ENCODE results near the gene STAG1.
"Not testable (repeated sequence)": the region's sequence is repeated elsewhere in the genome, so short reads cannot be mapped to it uniquely, and the experiment has no call there.

STAG1 gene

DNA sequence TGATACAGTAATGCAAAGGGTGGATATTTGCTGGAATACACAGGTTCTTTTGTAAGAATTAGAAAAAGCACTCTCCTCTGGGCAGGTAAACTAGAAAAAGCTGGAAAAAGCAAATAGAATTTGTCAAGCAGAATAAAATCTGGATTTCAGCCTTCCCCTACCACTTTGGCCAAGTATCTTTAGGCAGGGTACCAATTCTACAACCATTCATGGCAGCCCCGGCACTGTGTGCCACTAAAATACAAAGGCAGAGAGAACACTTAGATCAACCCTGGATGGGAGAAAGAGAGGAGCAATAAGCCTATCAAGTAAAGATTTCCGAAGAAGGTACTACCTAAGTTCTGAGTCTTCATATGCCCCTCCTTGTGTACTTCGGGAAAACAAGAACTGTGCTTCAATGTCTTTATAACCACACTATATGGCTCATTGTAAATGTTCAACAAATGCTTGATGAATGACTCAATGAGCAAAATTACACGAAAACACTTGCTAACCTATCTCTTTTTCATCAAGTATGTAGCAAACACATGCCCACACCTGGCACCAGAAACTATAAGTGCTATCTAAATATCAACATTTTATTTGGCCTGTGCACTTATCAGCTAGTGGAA, 20.8 kb downstream of the STAG1 start:
- H3K4me1 Mint-ChIP-seq (ENCODE audit: low read depth) = peaks cover 34% of the 10 kb centered on the region
- no peaks in the 10 kb centered on the region for H3K36me3 Mint-ChIP-seq (ENCODE audit: low read depth)
- H3K9me3 Mint-ChIP-seq = no peaks in the 10 kb centered on the region
- no peaks in the 10 kb centered on the region for H3K27me3 Mint-ChIP-seq (ENCODE audit: low read depth)
- H3K4me3 Mint-ChIP-seq = no peak overlapping the region
- H3K27ac Mint-ChIP-seq = no peak overlapping the region

DNA sequence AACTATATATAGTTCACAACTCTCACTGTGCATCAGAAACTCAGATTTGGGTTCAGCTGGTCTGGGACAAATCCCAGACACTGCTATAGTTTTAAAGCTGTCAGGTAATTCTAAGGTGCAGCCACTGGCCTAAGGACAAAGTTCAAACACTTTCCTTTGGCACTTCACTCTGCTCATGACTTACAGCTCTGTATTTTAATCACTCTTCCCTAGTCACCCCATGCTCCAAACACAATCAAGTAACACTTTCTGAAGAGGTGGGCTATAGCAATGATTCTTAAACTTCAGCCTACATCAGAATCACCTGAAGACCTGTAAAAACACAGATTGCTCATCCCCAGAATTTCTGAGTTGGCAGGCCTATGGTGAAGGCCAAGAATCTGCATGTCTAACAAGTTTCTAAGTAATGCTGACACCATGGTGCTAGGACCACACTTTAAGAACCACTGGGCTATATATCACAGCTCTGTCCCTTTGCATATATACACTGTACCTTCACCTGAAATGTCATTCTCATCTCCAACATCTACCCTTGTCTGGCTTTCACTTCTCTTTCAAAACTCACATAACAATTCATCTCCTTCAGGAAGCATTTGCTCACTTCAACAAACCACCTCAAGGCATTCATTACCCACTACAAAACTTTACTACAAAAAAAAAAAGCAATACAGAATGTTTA, 21.4 kb downstream of the STAG1 start:
- no peak overlapping the region for H3K4me3 Mint-ChIP-seq
- H3K9me3 Mint-ChIP-seq = no peaks in the 10 kb centered on the region
- H3K4me1 Mint-ChIP-seq (ENCODE audit: low read depth) = peaks cover 31% of the 10 kb centered on the region
- no peak overlapping the region for H3K27ac Mint-ChIP-seq
- H3K27me3 Mint-ChIP-seq (ENCODE audit: low read depth) = no peaks in the 10 kb centered on the region
- no peaks in the 10 kb centered on the region for H3K36me3 Mint-ChIP-seq (ENCODE audit: low read depth)

DNA sequence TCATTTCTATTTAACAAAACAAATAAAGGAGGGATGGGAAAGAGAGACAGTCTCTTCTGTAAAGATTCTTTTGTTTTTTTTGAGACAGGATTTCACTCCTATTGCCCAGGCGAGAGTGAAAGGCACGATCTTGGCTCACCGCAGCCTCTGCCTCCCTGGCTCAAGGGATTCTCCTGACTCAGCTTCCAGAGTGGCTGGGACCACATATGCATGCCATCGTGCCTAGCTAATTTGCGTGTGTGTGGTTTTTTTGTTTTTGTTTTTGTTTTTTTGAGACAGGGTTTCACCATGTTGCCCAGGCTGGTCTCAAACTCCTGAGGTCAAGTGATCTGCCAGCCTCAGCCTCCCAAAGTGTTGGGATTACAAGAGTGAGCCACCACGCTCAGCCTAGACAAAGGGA, 23.3 kb downstream of the STAG1 start:
- Mint-ChIP-seq H3K36me3 (ENCODE audit: low read depth) (no peaks in the 10 kb centered on the region), H3K27ac (no peak overlapping the region), H3K9me3 (no peaks in the 10 kb centered on the region), H3K4me1 (ENCODE audit: low read depth) (peaks cover 24% of the 10 kb centered on the region), H3K4me3 (no peak overlapping the region), H3K27me3 (ENCODE audit: low read depth) (no peaks in the 10 kb centered on the region)

DNA sequence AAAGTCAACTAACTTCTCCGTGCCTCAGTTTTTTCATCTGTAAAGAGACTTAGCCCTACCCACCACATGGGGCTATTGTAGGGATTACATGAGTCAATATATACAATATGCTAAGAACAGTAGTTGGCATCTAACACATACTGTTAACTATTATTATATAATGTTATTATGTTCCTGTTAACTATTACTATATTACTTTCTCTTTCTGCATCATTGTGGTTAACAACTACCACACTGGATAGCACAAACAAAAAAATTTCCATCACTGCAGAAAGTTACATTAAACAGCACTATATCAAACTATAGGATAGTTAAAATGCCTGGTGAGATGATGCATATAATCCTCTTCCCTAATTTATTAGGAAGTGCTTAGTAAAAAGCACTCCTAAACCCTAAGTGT, 23.7 kb downstream of the STAG1 start:
- Mint-ChIP-seq H3K9me3 (no peaks in the 10 kb centered on the region), H3K4me1 (ENCODE audit: low read depth) (peaks cover 24% of the 10 kb centered on the region), H3K27me3 (ENCODE audit: low read depth) (no peaks in the 10 kb centered on the region), H3K27ac (no peak overlapping the region), H3K4me3 (no peak overlapping the region), H3K36me3 (ENCODE audit: low read depth) (no peaks in the 10 kb centered on the region)

DNA sequence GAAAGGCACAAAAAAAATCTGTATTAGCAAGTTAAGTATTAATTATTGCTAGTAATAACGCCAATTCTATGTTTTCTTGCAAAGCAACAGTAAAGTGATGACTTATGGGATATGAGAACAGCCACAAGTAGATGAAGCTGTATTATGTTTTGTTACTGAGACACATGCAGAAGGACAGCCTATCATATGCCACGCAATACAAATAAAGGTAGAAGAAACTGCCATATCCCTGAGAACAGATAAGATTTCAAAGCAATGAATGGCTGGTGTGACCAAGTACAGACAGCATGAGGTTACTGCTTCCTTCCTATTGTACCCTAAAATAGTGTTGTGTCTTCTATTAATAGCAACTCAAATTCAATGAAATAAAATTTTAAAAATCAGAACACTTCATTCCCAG, 26.7 kb downstream of the STAG1 start:
- Mint-ChIP-seq H3K27ac (no peak overlapping the region), H3K36me3 (ENCODE audit: low read depth) (no peaks in the 10 kb centered on the region), H3K9me3 (no peaks in the 10 kb centered on the region), H3K4me3 (no peak overlapping the region), H3K4me1 (ENCODE audit: low read depth) (peaks cover 6% of the 10 kb centered on the region), H3K27me3 (ENCODE audit: low read depth) (no peaks in the 10 kb centered on the region)

DNA sequence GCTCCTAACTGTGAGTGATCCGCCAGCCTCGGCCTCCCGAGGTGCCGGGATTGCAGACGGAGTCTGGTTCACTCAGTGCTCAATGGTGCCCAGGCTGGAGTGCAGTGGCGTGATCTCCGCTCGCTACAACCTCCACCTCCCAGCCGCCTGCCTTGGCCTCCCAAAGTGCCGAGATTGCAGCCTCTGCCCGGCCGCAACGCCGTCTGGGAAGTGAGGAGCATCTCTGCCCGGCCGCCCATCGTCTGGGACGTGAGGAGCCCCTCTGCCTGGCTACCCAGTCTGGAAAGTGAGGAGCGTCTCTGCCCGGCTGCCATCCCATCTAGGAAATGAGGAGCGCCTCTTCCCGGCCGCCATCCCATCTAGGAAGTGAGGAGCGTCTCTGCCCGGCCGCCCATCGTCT, 29.3 kb downstream of the STAG1 start:
- H3K4me1 Mint-ChIP-seq (ENCODE audit: low read depth); H3K27me3 Mint-ChIP-seq (ENCODE audit: low read depth); H3K9me3 Mint-ChIP-seq; H3K27ac Mint-ChIP-seq; H3K36me3 Mint-ChIP-seq (ENCODE audit: low read depth); H3K4me3 Mint-ChIP-seq: not testable (repeated sequence)

DNA sequence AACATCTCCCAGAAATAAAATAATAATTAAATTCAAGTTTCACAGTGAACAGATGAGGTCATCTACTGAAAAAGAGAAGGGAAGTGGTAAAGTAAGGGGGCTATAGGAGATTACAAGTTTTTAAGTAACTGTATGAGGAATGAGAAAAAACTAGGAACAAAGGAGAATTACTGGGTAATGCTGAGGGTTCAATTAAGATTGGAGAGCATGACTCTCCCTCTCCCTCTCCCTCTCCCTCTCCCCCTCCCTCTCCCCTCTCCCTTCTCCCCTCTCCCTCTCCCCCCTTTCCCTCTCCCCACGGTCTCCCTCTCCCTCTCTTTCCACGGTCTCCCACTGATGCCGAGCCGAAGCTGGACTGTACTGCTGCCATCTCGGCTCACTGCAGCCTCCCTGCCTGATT, 29.8 kb downstream of the STAG1 start:
- H3K27me3 Mint-ChIP-seq (ENCODE audit: low read depth); H3K4me1 Mint-ChIP-seq (ENCODE audit: low read depth); H3K36me3 Mint-ChIP-seq (ENCODE audit: low read depth); H3K4me3 Mint-ChIP-seq; H3K27ac Mint-ChIP-seq; H3K9me3 Mint-ChIP-seq: not testable (repeated sequence)

DNA sequence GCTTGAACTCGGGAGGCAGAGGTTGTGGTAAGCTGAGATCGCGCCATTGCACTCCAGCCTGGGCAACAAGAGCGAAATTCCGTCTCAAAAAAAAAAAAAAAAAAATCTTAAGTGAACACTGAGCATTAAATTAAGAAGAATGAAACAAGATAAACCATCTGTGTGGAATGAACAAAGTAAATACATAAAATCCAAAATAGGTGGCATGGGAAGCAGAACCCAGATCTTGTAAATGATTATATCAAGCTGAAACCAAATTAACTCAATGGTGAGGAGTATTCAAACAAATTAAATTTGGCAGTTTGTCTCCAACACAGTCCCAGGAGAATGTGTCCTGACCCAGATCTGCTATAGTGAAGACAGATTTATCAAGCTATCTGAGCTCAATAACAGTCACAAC, 32.1 kb downstream of the STAG1 start:
- Mint-ChIP-seq H3K9me3 (no peaks in the 10 kb centered on the region), H3K36me3 (ENCODE audit: low read depth) (peaks cover 6% of the 10 kb centered on the region), H3K4me1 (ENCODE audit: low read depth) (peaks cover 3% of the 10 kb centered on the region), H3K27me3 (ENCODE audit: low read depth) (no peaks in the 10 kb centered on the region), H3K27ac (no peak overlapping the region), H3K4me3 (no peak overlapping the region)

DNA sequence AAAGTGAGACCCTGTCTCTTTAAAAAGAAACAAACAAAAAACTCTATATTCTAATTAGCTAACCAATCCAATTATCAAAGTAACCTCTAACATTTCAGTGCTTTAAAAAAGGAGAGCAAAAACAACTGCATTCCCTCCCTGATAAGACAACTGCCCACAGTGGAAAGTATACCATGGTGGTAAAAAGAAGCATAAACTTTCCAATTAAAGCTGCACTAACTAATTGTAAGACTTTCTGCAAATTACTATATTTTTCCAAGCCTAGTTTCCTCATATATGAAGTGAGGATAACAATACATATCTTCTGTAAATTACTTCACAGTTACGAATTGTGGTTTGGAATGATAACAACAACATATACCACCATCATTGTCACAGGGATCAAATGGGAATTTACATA, 35.5 kb downstream of the STAG1 start:
- H3K9me3 Mint-ChIP-seq = no peaks in the 10 kb centered on the region
- H3K4me1 Mint-ChIP-seq (ENCODE audit: low read depth) = peaks cover 3% of the 10 kb centered on the region
- no peak overlapping the region for H3K27ac Mint-ChIP-seq
- H3K36me3 Mint-ChIP-seq (ENCODE audit: low read depth) = peaks cover 6% of the 10 kb centered on the region
- no peaks in the 10 kb centered on the region for H3K27me3 Mint-ChIP-seq (ENCODE audit: low read depth)
- no peak overlapping the region for H3K4me3 Mint-ChIP-seq

DNA sequence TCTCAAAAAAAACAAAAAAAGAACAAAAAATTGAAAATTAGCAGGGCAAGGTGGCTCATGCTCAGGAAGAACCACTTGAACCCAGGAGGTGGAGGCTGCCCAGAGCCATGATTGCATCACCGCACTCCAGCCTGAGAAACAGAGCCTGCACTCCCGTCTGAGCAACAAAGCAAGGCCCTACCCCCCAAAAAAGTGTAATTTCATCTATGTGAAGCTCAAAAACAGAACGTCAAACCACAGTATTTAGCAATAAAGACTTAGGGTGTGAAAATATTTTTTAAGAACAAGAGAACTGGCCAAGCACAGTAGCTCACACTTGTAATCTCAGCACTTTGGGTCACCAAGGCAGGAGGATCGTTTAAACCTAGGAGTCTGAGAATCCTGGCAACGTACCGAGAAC, 38.2 kb downstream of the STAG1 start:
- no peaks in the 10 kb centered on the region for H3K27me3 Mint-ChIP-seq (ENCODE audit: low read depth)
- H3K4me1 Mint-ChIP-seq (ENCODE audit: low read depth) = peaks cover 7% of the 10 kb centered on the region
- H3K27ac Mint-ChIP-seq = no peak overlapping the region
- no peak overlapping the region for H3K4me3 Mint-ChIP-seq
- no peaks in the 10 kb centered on the region for H3K9me3 Mint-ChIP-seq
- H3K36me3 Mint-ChIP-seq (ENCODE audit: low read depth) = peaks cover 4% of the 10 kb centered on the region

DNA sequence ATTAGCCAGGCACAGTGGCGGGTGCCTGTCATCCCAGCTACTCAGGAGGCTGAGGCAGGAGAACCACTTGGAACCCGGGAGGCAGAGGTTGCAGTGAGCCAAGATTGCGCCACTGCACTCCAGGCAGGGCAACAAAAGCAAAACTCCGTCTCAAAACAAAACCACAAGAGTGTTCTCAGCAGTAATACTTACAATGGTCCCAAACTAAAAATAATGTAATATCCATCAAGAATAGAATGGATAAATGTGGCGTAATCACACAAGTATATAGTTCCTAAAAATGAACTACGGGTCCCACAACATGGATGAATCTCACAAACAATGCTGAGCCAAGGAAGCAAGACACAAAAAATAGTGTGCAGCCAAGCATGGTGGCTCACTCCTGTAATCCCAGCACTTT, 39.2 kb downstream of the STAG1 start:
- Mint-ChIP-seq H3K27me3 (ENCODE audit: low read depth) (no peaks in the 10 kb centered on the region), H3K4me1 (ENCODE audit: low read depth) (peaks cover 7% of the 10 kb centered on the region), H3K36me3 (ENCODE audit: low read depth) (peaks cover 4% of the 10 kb centered on the region), H3K4me3 (no peak overlapping the region), H3K9me3 (no peaks in the 10 kb centered on the region), H3K27ac (no peak overlapping the region)

DNA sequence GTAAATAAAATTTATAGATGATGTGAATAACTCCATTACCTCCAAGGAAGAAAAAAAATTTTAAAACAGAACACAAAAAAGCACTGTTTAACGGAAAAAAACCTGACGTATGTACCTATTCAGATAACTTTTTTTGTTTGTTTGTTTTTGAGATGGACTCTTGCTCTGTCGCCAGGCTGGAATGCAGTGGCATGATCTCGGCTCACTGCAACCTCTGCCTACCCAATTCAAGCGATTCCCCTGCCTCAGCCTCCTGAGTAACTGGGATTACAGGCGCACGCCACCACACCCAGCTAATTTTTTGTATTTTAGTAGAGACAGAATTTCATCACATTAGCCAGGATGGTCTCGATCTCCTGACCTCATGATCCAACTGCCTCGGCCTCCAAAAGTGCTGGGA, 40.3 kb downstream of the STAG1 start:
- H3K4me1 Mint-ChIP-seq (ENCODE audit: low read depth); H3K27me3 Mint-ChIP-seq (ENCODE audit: low read depth); H3K27ac Mint-ChIP-seq; H3K9me3 Mint-ChIP-seq; H3K36me3 Mint-ChIP-seq (ENCODE audit: low read depth); H3K4me3 Mint-ChIP-seq: not testable (repeated sequence)

DNA sequence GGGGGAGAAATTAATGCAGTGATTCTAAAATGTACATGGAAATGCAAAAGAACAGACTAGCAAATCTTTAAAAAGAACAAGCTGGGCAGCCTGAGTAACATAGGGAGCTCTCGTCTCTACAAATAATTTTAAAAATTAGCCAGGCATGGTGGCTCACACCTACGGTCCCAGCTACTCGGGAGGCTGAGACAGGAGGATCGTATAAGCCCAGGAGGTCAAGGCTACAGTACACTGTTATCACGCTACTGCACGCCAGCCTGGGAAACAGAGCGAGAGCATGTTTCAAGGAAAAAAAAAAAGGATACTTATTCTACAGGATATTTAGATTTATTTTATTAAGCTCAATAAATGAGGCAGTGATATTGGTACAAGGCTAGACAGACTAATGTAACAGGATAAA, 40.9 kb downstream of the STAG1 start:
- Mint-ChIP-seq H3K4me1 (ENCODE audit: low read depth) (peaks cover 4% of the 10 kb centered on the region), H3K36me3 (ENCODE audit: low read depth) (peaks cover 4% of the 10 kb centered on the region), H3K9me3 (no peaks in the 10 kb centered on the region), H3K4me3 (no peak overlapping the region), H3K27ac (no peak overlapping the region), H3K27me3 (ENCODE audit: low read depth) (no peaks in the 10 kb centered on the region)

DNA sequence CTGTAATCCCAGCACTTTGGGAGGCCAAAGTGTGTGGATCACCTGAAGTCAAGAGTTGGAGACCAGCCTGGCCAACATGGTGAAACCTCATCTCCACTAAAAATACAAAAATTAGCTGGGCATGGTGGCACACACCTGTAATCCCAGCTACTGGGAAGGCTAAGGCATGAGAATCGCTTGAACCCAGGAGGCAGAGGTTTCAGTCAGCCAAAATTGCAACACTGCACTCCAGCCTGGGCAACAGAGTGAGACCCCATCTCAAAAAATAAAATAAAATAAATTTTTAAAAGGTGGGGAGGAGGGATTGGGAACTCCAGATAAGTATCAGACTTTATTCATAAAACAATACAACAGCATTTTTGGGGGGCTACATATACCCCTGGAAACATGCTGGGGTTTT, 42.4 kb downstream of the STAG1 start:
- H3K27ac Mint-ChIP-seq; H3K4me1 Mint-ChIP-seq (ENCODE audit: low read depth); H3K27me3 Mint-ChIP-seq (ENCODE audit: low read depth); H3K9me3 Mint-ChIP-seq; H3K4me3 Mint-ChIP-seq; H3K36me3 Mint-ChIP-seq (ENCODE audit: low read depth): not testable (repeated sequence)

DNA sequence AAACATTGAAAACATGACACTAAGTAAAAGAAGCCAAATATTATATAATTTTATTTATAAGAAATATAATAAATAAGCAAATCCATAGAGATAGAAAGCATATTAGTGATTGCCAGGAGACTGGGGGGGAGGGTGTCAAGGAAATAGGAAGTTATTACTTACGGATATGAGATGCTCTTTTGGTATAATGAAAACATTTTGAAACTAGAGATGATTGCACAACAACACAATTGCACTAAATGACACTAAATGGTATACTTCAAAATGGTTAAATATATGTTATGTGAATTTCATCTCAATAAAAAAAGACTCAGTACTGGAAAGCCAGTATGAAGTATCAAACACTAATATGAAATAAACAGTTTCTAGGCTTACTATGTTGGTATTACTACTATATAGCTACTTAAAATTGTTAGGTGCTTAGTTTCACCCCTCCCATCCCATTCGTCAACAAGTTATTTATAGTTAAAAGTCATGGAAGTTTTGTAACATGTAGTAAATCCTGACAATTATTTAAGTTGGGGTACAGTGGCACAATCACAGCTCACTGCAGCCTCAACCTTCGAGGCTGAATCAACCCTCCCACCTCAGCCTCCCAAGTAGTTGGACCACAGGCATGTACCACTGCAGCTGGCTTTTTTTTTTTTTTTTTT, 43.7 kb downstream of the STAG1 start:
- Mint-ChIP-seq H3K4me1 (ENCODE audit: low read depth) (peaks cover 4% of the 10 kb centered on the region), H3K36me3 (ENCODE audit: low read depth) (peaks cover 10% of the 10 kb centered on the region), H3K27ac (no peak overlapping the region), H3K4me3 (no peak overlapping the region), H3K27me3 (ENCODE audit: low read depth) (no peaks in the 10 kb centered on the region), H3K9me3 (no peaks in the 10 kb centered on the region)
